Thymus (tissue), 2 donors: ENCODE results near the gene APOC4. TPM values are rescaled to one million over a fixed set of nuclear protein-coding genes. Genes with fewer than 3 reads are reported as not detected.

Source experiments
- polyA plus RNA-seq: library from polyadenylated mRNA; stranded (reverse); fragments of 200-250 nt; gene quantifications from one replicate; pipeline ENCODE4 v1.2.3, GENCODE V29; 2013
- total RNA-seq: library from RNA; stranded (reverse); fragments of 120-200 nt; gene quantifications from one replicate; pipeline ENCODE4 v1.2.4, GENCODE V29; 2013
- donor health status: healthy.

The APOC4 gene
- total and polyA plus RNA-seq, 2 donors: 0.32 TPM; not detected in 1

Other genes with a start within 250 kb of the APOC4 start
- 0.24 TPM for gene CEACAM16, start 243.1 kb upstream of the APOC4 start, total RNA-seq
- 0.09 TPM for gene CEACAM16, start 243.1 kb upstream of the APOC4 start, polyA plus RNA-seq
- 2.9 TPM for gene BCL3, start 193.5 kb upstream of the APOC4 start, total RNA-seq
- 62.9 TPM for gene BCL3, start 193.5 kb upstream of the APOC4 start, polyA plus RNA-seq
- 0.42 TPM for gene CBLC, start 164.3 kb upstream of the APOC4 start, total RNA-seq
- 2.0 TPM for gene CBLC, start 164.3 kb upstream of the APOC4 start, polyA plus RNA-seq
- 11.2 TPM for gene BCAM, start 133.1 kb upstream of the APOC4 start, total RNA-seq
- 48.7 TPM for gene BCAM, start 133.1 kb upstream of the APOC4 start, polyA plus RNA-seq
- 11.2 TPM for gene NECTIN2, start 95.9 kb upstream of the APOC4 start, total RNA-seq
- gene NECTIN2, start 95.9 kb upstream of the APOC4 start, polyA plus RNA-seq: 19.5 TPM
- gene TOMM40, start 51.0 kb upstream of the APOC4 start, total RNA-seq: 36.7 TPM
- gene TOMM40, start 51.0 kb upstream of the APOC4 start, polyA plus RNA-seq: 25.6 TPM
- 130 TPM for gene APOE, start 36.4 kb upstream of the APOC4 start, total RNA-seq
- gene APOE, start 36.4 kb upstream of the APOC4 start, polyA plus RNA-seq: 334 TPM
- gene APOC1, start 27.6 kb upstream of the APOC4 start, total RNA-seq: 85.6 TPM
- 249 TPM for gene APOC1, start 27.6 kb upstream of the APOC4 start, polyA plus RNA-seq
- 8.1 TPM for gene APOC2, start 3.8 kb downstream of the APOC4 start, total RNA-seq
- gene APOC2, start 3.8 kb downstream of the APOC4 start, polyA plus RNA-seq: 12.6 TPM
- gene CLPTM1, start 13.1 kb downstream of the APOC4 start, total RNA-seq: 14.6 TPM
- 36.8 TPM for gene CLPTM1, start 13.1 kb downstream of the APOC4 start, polyA plus RNA-seq
- 16.9 TPM for gene RELB, start 59.2 kb downstream of the APOC4 start, total RNA-seq
- gene RELB, start 59.2 kb downstream of the APOC4 start, polyA plus RNA-seq: 24.1 TPM
- 22.6 TPM for gene CLASRP, start 96.8 kb downstream of the APOC4 start, total RNA-seq
- gene CLASRP, start 96.8 kb downstream of the APOC4 start, polyA plus RNA-seq: 147 TPM
- gene ZNF296, start 134.2 kb downstream of the APOC4 start, total RNA-seq: 0.19 TPM
- 2.9 TPM for gene ZNF296, start 134.2 kb downstream of the APOC4 start, polyA plus RNA-seq
- gene GEMIN7, start 137.0 kb downstream of the APOC4 start, total RNA-seq: 15.2 TPM
- 32.3 TPM for gene GEMIN7, start 137.0 kb downstream of the APOC4 start, polyA plus RNA-seq
- 16.5 TPM for gene PPP1R37, start 150.9 kb downstream of the APOC4 start, total RNA-seq
- gene PPP1R37, start 150.9 kb downstream of the APOC4 start, polyA plus RNA-seq: 39.3 TPM
- 0.14 TPM for gene NKPD1, start 218.7 kb downstream of the APOC4 start, total RNA-seq
- gene NKPD1, start 218.7 kb downstream of the APOC4 start, polyA plus RNA-seq: 0.59 TPM
- gene TRAPPC6A, start 236.0 kb downstream of the APOC4 start, total RNA-seq: 37.9 TPM
- 61.4 TPM for gene TRAPPC6A, start 236.0 kb downstream of the APOC4 start, polyA plus RNA-seq
- gene BLOC1S3, start 236.5 kb downstream of the APOC4 start, total RNA-seq: 1.5 TPM
- 6.3 TPM for gene BLOC1S3, start 236.5 kb downstream of the APOC4 start, polyA plus RNA-seq